ENCODE data around the gene OSTN.
"Not testable (repeated sequence)": the region's sequence is repeated elsewhere in the genome, so short reads cannot be mapped to it uniquely, and the experiment has no call there.

OSTN gene

DNA sequence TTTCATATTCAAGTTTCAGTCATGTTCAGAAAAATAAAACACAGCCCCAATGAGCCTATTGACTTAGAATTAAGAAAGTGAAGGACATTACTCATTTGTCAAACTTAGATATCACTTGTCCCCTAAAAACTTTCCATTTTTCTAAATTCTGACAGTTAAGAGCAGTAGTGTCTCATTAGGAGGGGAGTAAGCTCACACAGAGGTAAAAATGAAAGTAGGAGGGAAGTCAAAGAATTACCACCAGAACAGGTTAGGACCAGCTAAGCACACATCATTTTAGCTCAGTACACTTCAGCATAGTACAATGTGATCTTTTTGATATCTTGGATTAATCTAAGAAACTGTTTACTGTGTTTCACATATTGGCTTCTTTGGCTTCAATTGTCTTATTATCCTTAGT, 64.3 kb downstream of the OSTN start:
- Histone ChIP-seq H2AFZ (ENCODE audit: low read depth) (no peak overlapping the region), H3K4me3 (IDR thresholded peaks at IDR 0.05; ENCODE audit: insufficient read depth, low read depth, low read length) (no peak overlapping the region), H3K9ac (no peak overlapping the region), H3K27me3 (ENCODE audit: insufficient read depth, low read depth) (no peaks in the 10 kb centered on the region), H3K4me2 (no peak overlapping the region), H4K20me1 (ENCODE audit: insufficient read depth) (no peaks in the 10 kb centered on the region), H3K27ac (no peak overlapping the region), H3K36me3 (ENCODE audit: insufficient read depth) (no peaks in the 10 kb centered on the region), H3K79me2 (ENCODE audit: insufficient read depth, low read depth) (no peaks in the 10 kb centered on the region), H3K4me1 (ENCODE audit: low read depth, poor library complexity, severe bottlenecking) (no peaks in the 10 kb centered on the region)
- TF ChIP-seq, protein P1, sequence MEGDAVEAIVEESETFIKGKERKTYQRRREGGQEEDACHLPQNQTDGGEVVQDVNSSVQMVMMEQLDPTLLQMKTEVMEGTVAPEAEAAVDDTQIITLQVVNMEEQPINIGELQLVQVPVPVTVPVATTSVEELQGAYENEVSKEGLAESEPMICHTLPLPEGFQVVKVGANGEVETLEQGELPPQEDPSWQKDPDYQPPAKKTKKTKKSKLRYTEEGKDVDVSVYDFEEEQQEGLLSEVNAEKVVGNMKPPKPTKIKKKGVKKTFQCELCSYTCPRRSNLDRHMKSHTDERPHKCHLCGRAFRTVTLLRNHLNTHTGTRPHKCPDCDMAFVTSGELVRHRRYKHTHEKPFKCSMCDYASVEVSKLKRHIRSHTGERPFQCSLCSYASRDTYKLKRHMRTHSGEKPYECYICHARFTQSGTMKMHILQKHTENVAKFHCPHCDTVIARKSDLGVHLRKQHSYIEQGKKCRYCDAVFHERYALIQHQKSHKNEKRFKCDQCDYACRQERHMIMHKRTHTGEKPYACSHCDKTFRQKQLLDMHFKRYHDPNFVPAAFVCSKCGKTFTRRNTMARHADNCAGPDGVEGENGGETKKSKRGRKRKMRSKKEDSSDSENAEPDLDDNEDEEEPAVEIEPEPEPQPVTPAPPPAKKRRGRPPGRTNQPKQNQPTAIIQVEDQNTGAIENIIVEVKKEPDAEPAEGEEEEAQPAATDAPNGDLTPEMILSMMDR (conservative IDR thresholded peaks at IDR 0.05; ENCODE audit: low read depth, low read length) = no peak

DNA sequence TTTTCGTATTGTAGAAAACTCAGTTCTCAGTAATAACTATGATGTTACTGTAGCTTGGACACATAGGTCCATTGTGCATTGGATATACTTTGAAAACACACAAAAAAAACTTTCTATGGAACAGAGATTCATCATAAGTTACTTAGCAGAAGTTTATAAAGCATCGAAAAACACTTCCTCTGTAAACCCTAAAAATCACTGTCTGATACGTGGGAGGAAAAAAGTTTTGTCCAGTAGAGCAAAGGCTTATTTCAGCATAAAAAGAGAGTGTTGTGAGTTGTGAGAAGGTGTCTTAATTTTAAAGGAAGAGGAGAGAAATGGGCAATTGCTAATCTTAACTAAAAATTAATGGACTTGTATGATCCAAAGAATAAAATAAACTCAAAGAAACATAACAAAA, 64.8 kb downstream of the OSTN start:
- Histone ChIP-seq H4K20me1 (ENCODE audit: insufficient read depth) (no peaks in the 10 kb centered on the region), H3K27ac (no peak overlapping the region), H3K36me3 (ENCODE audit: insufficient read depth) (no peaks in the 10 kb centered on the region), H3K27me3 (ENCODE audit: insufficient read depth, low read depth) (no peaks in the 10 kb centered on the region), H3K4me2 (no peak overlapping the region), H3K4me3 (IDR thresholded peaks at IDR 0.05; ENCODE audit: insufficient read depth, low read depth, low read length) (no peak overlapping the region), H2AFZ (ENCODE audit: low read depth) (no peak overlapping the region), H3K4me1 (ENCODE audit: low read depth, poor library complexity, severe bottlenecking) (no peaks in the 10 kb centered on the region), H3K9ac (no peak overlapping the region), H3K79me2 (ENCODE audit: insufficient read depth, low read depth) (no peaks in the 10 kb centered on the region)
- TF ChIP-seq, protein P1 (conservative IDR thresholded peaks at IDR 0.05; ENCODE audit: low read depth, low read length) = no peak

DNA sequence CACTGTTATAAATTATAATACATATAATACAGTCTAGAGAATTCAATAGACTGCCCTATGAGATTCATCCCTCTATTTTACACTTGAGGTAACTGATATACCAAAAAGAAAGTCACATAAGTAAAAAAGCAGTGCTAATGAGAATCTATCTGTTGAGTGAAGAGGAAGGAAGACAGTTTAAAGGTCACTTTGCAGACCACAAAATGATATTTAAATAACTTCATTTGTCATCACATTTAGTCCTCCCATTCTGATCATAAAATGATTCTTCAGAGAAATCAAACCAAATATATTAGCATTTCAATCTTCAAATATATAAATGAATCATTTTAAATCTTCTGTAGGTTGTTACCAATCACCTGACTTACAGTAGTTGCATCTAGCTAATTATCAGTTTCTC, 69.7 kb downstream of the OSTN start:
- no peaks in the 10 kb centered on the region for H3K27me3 ChIP-seq (ENCODE audit: insufficient read depth, low read depth)
- no peak overlapping the region for H2AFZ ChIP-seq (ENCODE audit: low read depth)
- TF ChIP-seq, protein P1 (conservative IDR thresholded peaks at IDR 0.05; ENCODE audit: low read depth, low read length) = no peak
- no peak overlapping the region for H3K27ac ChIP-seq
- H3K36me3 ChIP-seq (ENCODE audit: insufficient read depth) = no peaks in the 10 kb centered on the region
- H4K20me1 ChIP-seq (ENCODE audit: insufficient read depth) = no peaks in the 10 kb centered on the region
- H3K4me3 ChIP-seq (IDR thresholded peaks at IDR 0.05; ENCODE audit: insufficient read depth, low read depth, low read length) = no peak overlapping the region
- no peak overlapping the region for H3K4me2 ChIP-seq
- no peak overlapping the region for H3K9ac ChIP-seq
- no peaks in the 10 kb centered on the region for H3K4me1 ChIP-seq (ENCODE audit: low read depth, poor library complexity, severe bottlenecking)
- H3K79me2 ChIP-seq (ENCODE audit: insufficient read depth, low read depth) = no peaks in the 10 kb centered on the region

DNA sequence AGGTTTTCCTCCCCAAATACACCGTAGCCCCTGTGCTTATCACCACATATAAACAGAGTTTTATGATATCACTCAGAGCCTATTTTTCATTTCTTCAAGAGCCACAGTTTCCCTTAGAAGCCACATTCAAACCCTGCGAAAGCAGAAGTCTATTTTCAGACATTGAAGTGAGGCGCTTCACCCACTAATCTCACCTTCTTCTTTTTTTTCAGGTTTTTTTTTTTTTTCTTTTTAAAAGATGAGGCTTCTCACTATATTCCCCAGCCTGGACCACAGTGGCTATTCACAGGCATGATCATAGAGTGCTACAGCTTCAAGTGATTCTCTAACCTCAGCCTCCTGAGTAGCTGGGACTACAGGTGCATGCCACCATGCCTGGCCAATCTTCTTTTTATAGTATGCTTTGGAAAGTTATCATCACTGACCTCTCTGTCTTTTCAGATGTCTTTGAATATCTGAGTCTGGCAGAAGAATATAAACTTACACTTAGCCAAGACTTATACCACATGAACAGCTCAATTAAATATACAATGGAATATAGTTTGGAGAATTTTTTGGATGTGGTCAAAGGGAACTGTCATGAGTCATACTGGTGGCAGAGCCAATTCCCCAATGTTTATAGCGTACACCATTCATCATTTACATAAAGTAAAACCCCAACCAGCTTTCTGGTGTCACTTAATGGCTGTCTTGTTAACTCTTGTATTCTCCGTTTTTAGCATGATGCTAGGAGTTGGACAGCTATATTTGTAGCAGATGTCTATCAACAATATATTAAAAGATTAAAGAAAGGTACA, 70.4 kb downstream of the OSTN start:
- TF ChIP-seq, protein P1 (conservative IDR thresholded peaks at IDR 0.05; ENCODE audit: low read depth, low read length) = no peak
- no peaks in the 10 kb centered on the region for H3K27me3 ChIP-seq (ENCODE audit: insufficient read depth, low read depth)
- no peak overlapping the region for H3K4me3 ChIP-seq (IDR thresholded peaks at IDR 0.05; ENCODE audit: insufficient read depth, low read depth, low read length)
- H2AFZ ChIP-seq (ENCODE audit: low read depth) = no peak overlapping the region
- no peaks in the 10 kb centered on the region for H3K36me3 ChIP-seq (ENCODE audit: insufficient read depth)
- no peaks in the 10 kb centered on the region for H4K20me1 ChIP-seq (ENCODE audit: insufficient read depth)
- no peaks in the 10 kb centered on the region for H3K79me2 ChIP-seq (ENCODE audit: insufficient read depth, low read depth)
- H3K9ac ChIP-seq = no peak overlapping the region
- no peak overlapping the region for H3K27ac ChIP-seq
- H3K4me1 ChIP-seq (ENCODE audit: low read depth, poor library complexity, severe bottlenecking) = no peaks in the 10 kb centered on the region
- no peak overlapping the region for H3K4me2 ChIP-seq

GRCh38 chr3:191275244-191275643, 76.2 kb downstream of the OSTN start:
- not testable (repeated sequence) for H3K27me3 ChIP-seq (ENCODE audit: insufficient read depth, low read depth); H3K4me3 ChIP-seq (IDR thresholded peaks at IDR 0.05; ENCODE audit: insufficient read depth, low read depth, low read length); H4K20me1 ChIP-seq (ENCODE audit: insufficient read depth); H3K27ac ChIP-seq; H3K9ac ChIP-seq; H3K79me2 ChIP-seq (ENCODE audit: insufficient read depth, low read depth); H3K36me3 ChIP-seq (ENCODE audit: insufficient read depth); H2AFZ ChIP-seq (ENCODE audit: low read depth); H3K4me1 ChIP-seq (ENCODE audit: low read depth, poor library complexity, severe bottlenecking); H3K4me2 ChIP-seq

All from KMS-11 (cell line).